Fibroblast of gingiva (primary cell): ENCODE data around the gene SSR4.

ENCODE experiments used
- DNase-seq: peaks from one replicate; pipeline ENCODE4 v3.0.0-alpha.2; 2011; ENCODE audit warnings: low read depth

Gene SSR4

DNA sequence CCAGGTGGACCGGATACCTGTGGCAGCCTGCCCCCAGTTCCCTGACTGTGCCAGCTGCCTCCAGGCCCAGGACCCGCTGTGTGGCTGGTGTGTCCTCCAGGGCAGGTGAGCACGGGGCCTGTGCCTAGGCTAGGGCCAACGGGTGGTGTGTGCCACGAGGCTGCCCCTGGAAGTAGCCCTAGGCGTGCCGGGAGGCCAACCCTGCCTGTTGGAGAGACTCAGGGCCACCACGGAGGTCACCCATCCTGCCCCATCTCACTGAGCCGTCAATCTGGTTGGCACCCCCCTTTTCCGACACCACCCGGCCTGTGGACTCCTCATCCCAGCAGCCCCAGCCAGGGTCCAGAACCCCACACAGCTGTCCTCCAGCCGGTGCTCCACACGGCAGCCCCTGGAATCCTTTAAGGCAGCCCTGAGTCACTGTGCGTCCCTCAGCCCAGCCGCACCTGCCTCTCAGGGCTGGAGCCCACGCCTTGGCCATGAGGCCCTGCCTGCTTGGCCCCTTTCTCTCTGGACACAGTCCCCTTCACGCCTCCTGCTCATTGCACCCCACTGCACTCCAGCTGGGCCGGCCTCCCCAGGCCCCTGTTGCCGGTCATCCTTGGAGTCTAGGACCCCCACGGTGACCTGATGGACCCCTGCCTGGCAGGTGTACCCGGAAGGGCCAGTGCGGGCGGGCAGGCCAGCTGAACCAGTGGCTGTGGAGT is 25.2 kb upstream of the SSR4 start:
- DNase-seq = no peak

GRCh38 chrX:153769865-153770600 is 24.4 kb upstream of the SSR4 start:
- DNase-seq = no peak

DNA sequence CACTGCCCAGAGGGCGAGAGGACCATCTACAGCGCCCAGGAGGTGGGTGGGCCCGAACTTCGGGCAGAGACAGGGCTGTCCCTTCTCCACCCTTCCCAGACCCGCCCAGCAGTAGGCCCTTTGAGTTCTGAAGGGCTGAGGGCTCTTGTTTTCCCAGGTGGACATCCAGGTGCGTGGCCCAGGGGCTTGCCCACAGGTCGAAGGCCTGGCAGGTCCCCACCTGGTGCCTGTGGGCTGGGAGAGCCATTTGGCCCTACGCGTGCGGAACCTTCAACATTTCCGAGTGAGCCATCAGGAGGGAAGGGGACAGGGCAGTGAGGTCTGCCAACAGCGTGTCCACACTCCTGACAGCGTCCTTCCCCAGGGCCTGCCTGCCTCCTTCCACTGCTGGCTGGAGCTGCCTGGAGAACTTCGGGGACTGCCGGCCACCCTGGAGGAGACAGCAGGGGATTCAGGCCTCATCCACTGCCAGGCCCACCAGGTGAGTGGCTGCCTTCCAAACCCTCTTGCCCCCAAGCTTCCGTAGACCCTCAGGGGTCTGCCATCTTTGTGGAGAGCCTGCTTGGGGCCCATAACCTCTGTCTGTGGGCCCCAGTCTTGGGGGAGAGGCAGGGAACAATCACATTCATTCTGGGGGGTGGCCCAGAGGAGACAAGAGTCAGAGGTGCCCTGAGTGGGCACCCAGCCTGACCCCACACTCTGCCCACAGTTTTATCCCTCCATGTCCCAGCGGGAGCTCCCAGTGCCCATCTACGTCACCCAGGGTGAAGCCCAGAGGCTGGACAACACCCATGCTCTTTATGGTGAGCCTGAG is 23.7 kb upstream of the SSR4 start:
- no peak for DNase-seq

DNA sequence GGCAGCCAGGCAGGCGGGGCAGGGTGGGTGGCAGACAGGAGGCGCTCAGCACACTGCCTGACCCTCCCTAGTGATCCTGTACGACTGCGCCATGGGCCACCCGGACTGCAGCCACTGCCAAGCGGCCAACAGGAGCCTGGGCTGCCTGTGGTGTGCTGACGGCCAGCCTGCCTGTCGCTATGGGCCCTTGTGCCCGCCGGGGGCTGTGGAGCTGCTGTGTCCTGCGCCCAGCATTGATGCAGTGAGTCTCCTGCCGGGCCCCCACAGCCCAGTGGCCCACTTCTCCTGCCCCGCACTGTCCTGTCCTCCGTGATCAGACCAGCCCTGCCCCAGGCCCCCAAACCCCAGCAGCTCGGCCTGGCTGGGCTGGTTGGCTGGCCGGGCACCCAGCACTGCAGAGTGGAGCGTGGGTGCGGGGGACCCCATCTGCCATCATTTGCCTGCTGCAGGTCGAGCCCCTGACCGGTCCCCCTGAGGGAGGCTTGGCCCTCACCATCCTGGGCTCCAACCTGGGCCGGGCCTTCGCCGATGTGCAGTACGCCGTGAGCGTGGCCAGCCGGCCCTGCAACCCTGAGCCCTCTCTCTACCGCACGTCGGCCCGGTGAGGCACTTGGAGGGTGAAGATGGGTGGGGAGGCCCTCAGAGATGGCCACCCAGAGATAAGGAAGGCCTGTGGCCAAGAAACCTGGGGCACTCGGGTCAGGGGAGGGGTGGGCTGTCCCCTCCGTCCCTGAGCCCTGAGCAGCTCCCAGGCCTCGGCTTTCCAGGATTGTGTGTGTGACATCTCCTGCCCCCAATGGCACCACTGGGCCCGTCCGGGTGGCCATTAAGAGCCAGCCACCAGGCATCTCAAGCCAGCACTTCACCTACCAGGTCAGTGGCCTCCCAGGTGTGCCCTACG is 22.8 kb upstream of the SSR4 start:
- no peak for DNase-seq

GRCh38 chrX:153772316-153773217 is 21.9 kb upstream of the SSR4 start:
- DNase-seq = no peak

DNA sequence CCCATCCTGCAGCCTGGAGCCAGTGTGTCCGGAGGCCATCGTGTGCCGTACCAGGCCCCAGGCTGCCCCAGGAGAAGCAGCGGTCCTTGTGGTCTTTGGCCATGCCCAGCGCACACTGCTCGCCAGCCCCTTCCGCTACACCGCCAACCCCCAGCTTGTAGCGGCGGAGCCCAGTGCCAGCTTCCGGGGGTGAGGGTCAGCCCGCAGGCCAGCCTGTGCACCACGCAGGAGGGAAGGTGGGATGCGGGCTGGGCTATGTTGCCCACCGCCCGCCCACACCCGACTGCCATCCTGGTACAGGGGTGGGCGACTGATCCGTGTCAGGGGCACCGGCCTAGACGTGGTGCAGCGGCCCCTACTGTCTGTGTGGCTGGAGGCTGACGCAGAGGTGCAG is 21.3 kb upstream of the SSR4 start:
- DNase-seq = no peak

DNA sequence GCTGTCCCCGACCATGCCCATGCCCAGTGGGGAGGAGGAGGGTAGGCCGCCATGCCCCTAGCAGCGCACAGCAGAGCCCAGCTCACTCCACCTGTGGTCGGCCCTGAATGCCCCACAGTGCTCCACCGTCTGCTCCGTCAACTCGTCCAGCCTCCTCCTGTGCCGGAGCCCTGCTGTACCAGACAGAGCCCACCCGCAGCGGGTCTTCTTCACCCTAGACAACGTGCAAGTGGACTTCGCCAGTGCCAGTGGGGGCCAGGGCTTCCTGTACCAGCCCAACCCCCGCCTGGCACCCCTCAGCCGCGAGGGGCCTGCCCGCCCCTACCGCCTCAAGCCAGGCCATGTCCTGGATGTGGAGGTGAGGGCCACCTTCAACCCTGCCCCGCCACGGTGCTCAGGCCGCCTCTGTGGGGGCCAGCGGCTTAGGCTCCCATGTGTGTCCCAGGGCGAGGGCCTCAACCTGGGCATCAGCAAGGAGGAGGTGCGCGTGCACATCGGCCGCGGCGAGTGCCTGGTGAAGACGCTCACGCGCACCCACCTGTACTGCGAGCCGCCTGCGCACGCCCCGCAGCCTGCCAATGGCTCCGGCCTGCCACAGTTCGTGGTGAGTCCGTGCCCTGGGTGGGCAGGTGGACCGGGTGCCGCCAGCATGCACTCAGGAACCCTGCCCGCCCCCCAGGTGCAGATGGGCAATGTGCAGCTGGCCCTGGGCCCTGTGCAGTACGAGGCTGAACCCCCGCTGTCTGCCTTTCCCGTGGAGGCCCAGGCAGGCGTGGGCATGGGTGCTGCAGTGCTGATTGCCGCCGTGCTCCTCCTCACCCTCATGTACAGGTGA is 20.5 kb upstream of the SSR4 start:
- no peak for DNase-seq

- DNase-seq = no peak
Observed at GRCh38 chrX:153774576-153775292, 19.7 kb upstream of the SSR4 start.

- no peak for DNase-seq
Observed at GRCh38 chrX:153775293-153776119, 19.0 kb upstream of the SSR4 start.

GRCh38 chrX:153776120-153776599 is 18.3 kb upstream of the SSR4 start:
- no peak for DNase-seq

DNA sequence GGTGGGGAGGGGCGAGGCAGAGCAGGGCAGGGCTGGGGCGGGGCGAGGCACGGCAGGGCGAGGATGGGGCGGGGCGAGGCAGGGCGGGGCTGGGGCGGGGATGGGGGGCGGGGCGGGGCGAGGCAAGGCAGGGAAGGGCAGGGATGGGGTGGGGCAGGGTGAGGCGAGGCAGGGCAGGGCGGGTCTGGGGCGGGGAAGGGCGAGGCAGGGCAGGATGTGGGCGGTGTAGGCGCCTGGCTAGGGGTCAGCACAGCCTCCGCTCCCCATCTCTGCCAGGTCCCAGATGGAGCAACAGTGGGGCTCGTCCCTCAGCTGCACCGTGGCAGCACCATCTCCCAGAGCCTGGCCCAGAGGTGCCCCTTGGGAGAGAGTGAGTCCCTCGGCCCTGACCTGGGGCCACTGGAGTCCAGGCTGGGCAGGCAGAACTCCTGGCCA is 17.8 kb upstream of the SSR4 start:
- DNase-seq = no peak

DNA sequence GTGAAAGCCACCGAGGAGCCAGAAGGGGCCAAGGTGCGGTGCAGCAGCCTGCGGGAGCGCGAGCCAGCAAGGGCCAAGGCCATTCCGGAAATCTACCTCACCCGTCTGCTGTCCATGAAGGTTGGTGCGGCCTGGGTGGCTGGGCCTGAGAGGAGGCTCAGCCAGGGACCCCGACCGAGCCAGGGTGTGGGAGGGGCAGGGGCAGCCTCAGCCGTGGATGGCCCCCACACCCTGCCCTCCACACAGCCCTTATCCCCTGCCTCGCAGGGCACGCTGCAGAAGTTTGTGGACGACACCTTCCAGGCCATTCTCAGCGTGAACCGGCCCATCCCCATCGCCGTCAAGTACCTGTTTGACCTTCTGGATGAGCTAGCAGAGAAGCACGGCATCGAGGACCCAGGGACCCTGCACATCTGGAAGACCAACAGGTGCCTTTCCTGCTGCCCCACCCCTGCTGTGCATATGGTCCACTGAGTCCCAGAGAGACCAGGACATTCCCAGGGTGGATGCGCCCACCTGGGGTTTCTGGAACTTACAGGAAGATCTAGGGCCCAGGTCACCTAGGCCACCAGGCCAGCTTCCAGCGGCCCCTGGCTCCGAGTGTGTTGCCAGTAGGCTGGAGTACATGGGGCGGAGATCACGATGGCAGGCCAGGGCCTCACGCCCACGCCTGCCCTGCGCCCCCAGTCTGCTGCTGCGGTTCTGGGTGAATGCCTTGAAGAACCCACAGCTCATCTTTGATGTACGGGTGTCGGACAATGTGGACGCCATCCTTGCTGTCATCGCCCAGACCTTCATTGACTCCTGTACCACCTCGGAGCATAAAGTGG is 17.0 kb upstream of the SSR4 start:
- DNase-seq = no peak

GRCh38 chrX:153778181-153778580 is 16.3 kb upstream of the SSR4 start:
- no peak for DNase-seq

- DNase-seq = no peak
Observed at GRCh38 chrX:153778684-153779101, 15.8 kb upstream of the SSR4 start.

GRCh38 chrX:153779891-153780677 is 14.4 kb upstream of the SSR4 start:
- DNase-seq = no peak

- DNase-seq = no peak
Observed at GRCh38 chrX:153780678-153781427, 13.6 kb upstream of the SSR4 start, which contains the start of gene SRPK3. Gene SRPK3, plus strand, starts transcription at chrX:153781041. Its CDS starts 46 bp downstream, at chrX:153781087.
